Lower leg skin (tissue), 4 donors: ENCODE measurements around the gene OBSL1. TPM values are rescaled to one million over a fixed set of nuclear protein-coding genes. Genes with fewer than 3 reads are reported as not detected.

Source experiments
- DNase-seq, 2 donors: peaks; one replicate each; pipeline ENCODE4 v3.0.0-alpha.2; 2019; ENCODE audit warnings: low spot score in 2 of 2
- H3K4me3 ChIP-seq: fragments of 200-600 bp; sonication (generic); 2 replicates; pipeline ENCODE4 v1.5.1; 2017; ENCODE audit warnings: mild to moderate bottlenecking, low read depth; ENCODE audit not compliant: poor library complexity, severe bottlenecking
- CTCF ChIP-seq, 3 donors: fragments of 450-650 bp; IDR thresholded peaks; one replicate each; pipeline ENCODE4 v1.5.1; 2016; ENCODE audit warnings: antibody characterized with exemption in 3 of 3, mild to moderate bottlenecking in 3 of 3, moderate library complexity in 2 of 3
- POLR2A ChIP-seq, 2 donors: fragments of 450-650 bp; IDR thresholded peaks; one replicate each; pipeline ENCODE4 v1.6.1; 2016 to 2017; ENCODE audit warnings: antibody characterized with exemption in 2 of 2, mild to moderate bottlenecking in 1 of 2, moderate library complexity in 1 of 2
- WGBS, 2 donors: methylation state at CpG; one replicate each; pipeline ENCODE4 v1.1.5; 2018; 5-methylcytosine and 5-hydroxymethylcytosine counted together
- intact Hi-C: fragments of 100-400 bp; cut with DNase I; formaldehyde crosslinking; loops from one replicate; pipeline ENCODE4 v1.15.0; 2023; ENCODE audit warnings: low total_unique reads
- total RNA-seq, 4 donors: library from RNA; depleted of rRNA; stranded (reverse); fragments of >200 nt; gene quantifications; one replicate each; pipeline ENCODE4 v1.1.0, GENCODE V29; 2016

The OBSL1 gene
- total RNA-seq, 4 donors from 2014 or later = 34.2 to 52.7 (median 42.7) TPM

- TF ChIP-seq POLR2A (IDR thresholded peaks at IDR 0.05) (no peak), CTCF (IDR thresholded peaks at IDR 0.05) (no peak)
- no peak overlapping the region for H3K4me3 ChIP-seq
- DNase-seq = no peak
- 92 to 98% methylated on average over 8 to 10 of the region's 25 CpGs for WGBS, 2 donors
- intact Hi-C loops = loop anchor here (10.0 kb wide), 1 partner anchor 77 kb away; no protein-coding TSS in a partner anchor
Observed at GRCh38 chr2:219557791-219558785, 13.3 kb downstream of the OBSL1 start.

- no peak overlapping the region for H3K4me3 ChIP-seq
- intact Hi-C loops = loop anchor here (10.0 kb wide), 1 partner anchor 77 kb away; no protein-coding TSS in a partner anchor
- TF ChIP-seq CTCF (IDR thresholded peaks at IDR 0.05) (no peak), POLR2A (IDR thresholded peaks at IDR 0.05) (no peak)
- WGBS, 2 donors = 93 to 94% methylated on average over 21 of the region's 21 CpGs
- DNase-seq = no peak
Observed at GRCh38 chr2:219557320-219557719, 14.0 kb downstream of the OBSL1 start.

GRCh38 chr2:219556413-219556812 lies 14.9 kb downstream of the OBSL1 start:
- WGBS, 2 donors = 93% methylated on average over 15 to 19 of the region's 19 CpGs
- H3K4me3 ChIP-seq = no peak overlapping the region
- DNase-seq = no peak
- TF ChIP-seq POLR2A (IDR thresholded peaks at IDR 0.05) = no peak
- intact Hi-C loops = loop anchor here (10.0 kb wide), 1 partner anchor 78 kb away; no protein-coding TSS in a partner anchor

- no peak for DNase-seq
- intact Hi-C loops = loop anchor here (10.0 kb wide), 1 partner anchor 79 kb away; no protein-coding TSS in a partner anchor
- no peak overlapping the region for H3K4me3 ChIP-seq
- WGBS, 2 donors = 95 to 97% methylated on average over 15 to 20 of the region's 20 CpGs
- TF ChIP-seq CTCF (IDR thresholded peaks at IDR 0.05) (no peak), POLR2A (IDR thresholded peaks at IDR 0.05) (no peak)
Observed at GRCh38 chr2:219555956-219556355, 15.4 kb downstream of the OBSL1 start.

GRCh38 chr2:219554350-219554749 lies 17.0 kb downstream of the OBSL1 start:
- H3K4me3 ChIP-seq = no peak overlapping the region
- 87 to 93% methylated on average over 8 to 13 of the region's 15 CpGs for WGBS, 2 donors
- DNase-seq = no peak
- no peak for TF ChIP-seq CTCF (IDR thresholded peaks at IDR 0.05)
- TF ChIP-seq POLR2A (IDR thresholded peaks at IDR 0.05) = no peak
- intact Hi-C loops = loop anchor here (10.0 kb wide), 1 partner anchor 80 kb away; no protein-coding TSS in a partner anchor

- no peak overlapping the region for H3K4me3 ChIP-seq
- intact Hi-C loops = loop anchor here (10.0 kb wide), 1 partner anchor 81 kb away; no protein-coding TSS in a partner anchor
- WGBS, 2 donors = 80 to 87% methylated on average over 12 of the region's 12 CpGs
Observed at GRCh38 chr2:219553463-219553963, 17.8 kb downstream of the OBSL1 start.

More at GRCh38 chr2:219553463-219553963, 17.8 kb downstream of the OBSL1 start:
- TF ChIP-seq POLR2A (IDR thresholded peaks at IDR 0.05) (no peak), CTCF (IDR thresholded peaks at IDR 0.05) (no peak)
- no peak for DNase-seq
